GM12878 (cell line): ENCODE measurements around the gene EMX1. TPM values are rescaled to one million over a fixed set of nuclear protein-coding genes. Genes with fewer than 3 reads are reported as not detected.

Source experiments
- ATAC-seq: fragments of 200-7000 bp; cut with Tn5 transposase; 3 replicates; pipeline ENCODE4 v1.9.1; 2020; ENCODE audit warnings: mild to moderate bottlenecking, moderate library complexity
- BruUV-seq: library from RNA; stranded (reverse); fragments of 400-500 nt; replicated peaks from 2 replicates; lab custom pipeline; 2021; lab: Mats Ljungman, UMichigan
- CTCF ChIA-PET: fragments of 300-600 bp; sonication (Branson Sonifier 250); formaldehyde crosslinking; extraction: SDS; loops from one replicate; lab custom pipeline; 2021; ENCODE audit warnings: inconsistent platforms; lab: Yijun Ruan, JAX
- POLR2A ChIA-PET: fragments of 350-600 bp; formaldehyde crosslinking; extraction: SDS; loops from one replicate; lab custom pipeline; 2021; ENCODE audit warnings: inconsistent platforms; lab: Charles Lee
- RAD21 ChIA-PET: fragments of 300-600 bp; sonication (Branson Sonifier 250); formaldehyde crosslinking; loops from one replicate; lab custom pipeline; 2023; ENCODE audit warnings: antibody characterized with exemption; ENCODE audit not compliant: unreplicated experiment; lab: Charles Lee
- SMC1A ChIA-PET: fragments of 300-600 bp; sonication (Branson Sonifier 250); formaldehyde crosslinking; loops from one replicate; lab custom pipeline; 2023; ENCODE audit not compliant: unreplicated experiment, uncharacterized antibody; lab: Charles Lee
- DNase-seq: peaks from one replicate; pipeline ENCODE4 v3.0.0-alpha.2; 2011; ENCODE audit warnings: low read depth, low spot score
- FAIRE-seq: peaks from 3 replicates; lab custom pipeline; 2011; peaks lifted over from hg19 to GRCh38; lab: Jason Lieb, UNC
- H2AFZ ChIP-seq: 2 replicates; pipeline ENCODE4 v1.6.0; 2011; ENCODE audit warnings: low read depth, low read length, control low read depth; ENCODE audit not compliant: control insufficient read depth
- H3K27ac ChIP-seq: 2 replicates; pipeline ENCODE4 v1.5.1; 2011; ENCODE audit warnings: control low read depth; ENCODE audit not compliant: control insufficient read depth, insufficient read depth
- H3K27me3 ChIP-seq, 2 experiments: replicated peaks in 1 of 2; 2 replicates each; pipeline versions ENCODE4 v1.6.0 to v1.6.1; 2011; ENCODE audit warnings: low read length in 1 of 2; ENCODE audit not compliant: control insufficient read depth in 2 of 2, insufficient read depth in 2 of 2
- H3K36me3 ChIP-seq, 2 experiments: 2 replicates each; pipeline ENCODE4 v1.5.1; 2011; ENCODE audit warnings: low read length in 1 of 2; ENCODE audit not compliant: control insufficient read depth in 2 of 2, insufficient read depth in 2 of 2
- H3K4me1 ChIP-seq: 2 replicates; pipeline ENCODE4 v1.6.1; 2011; ENCODE audit warnings: mild to moderate bottlenecking, low read length, moderate library complexity, mixed read lengths; ENCODE audit not compliant: control insufficient read depth, insufficient read depth
- H3K4me2 ChIP-seq: 2 replicates; pipeline ENCODE4 v1.6.0; 2011; ENCODE audit warnings: control low read depth; ENCODE audit not compliant: control insufficient read depth, insufficient read depth
- H3K4me3 ChIP-seq: fragments of 200-600 bp; sonication (generic); 2 replicates; pipeline ENCODE4 v1.5.1; 2016
- H3K79me2 ChIP-seq: 2 replicates; pipeline ENCODE4 v1.6.0; 2011; ENCODE audit warnings: low read length; ENCODE audit not compliant: control insufficient read depth, insufficient read depth
- H3K9ac ChIP-seq: 2 replicates; pipeline ENCODE4 v1.8.0; 2011; ENCODE audit warnings: low read length, control low read depth, mixed read lengths; ENCODE audit not compliant: control insufficient read depth, insufficient read depth
- H3K9me3 ChIP-seq: replicated peaks from 3 replicates; pipeline ENCODE4 v1.5.1; 2011; ENCODE audit warnings: mild to moderate bottlenecking, low read length; ENCODE audit not compliant: control insufficient read depth, insufficient read depth
- H4K20me1 ChIP-seq: 2 replicates; pipeline ENCODE4 v1.6.0; 2011; ENCODE audit not compliant: control insufficient read depth, insufficient read depth
- ASH2L ChIP-seq: fragments of 300-600, 200-600 bp; sonication (generic); IDR thresholded peaks from 2 replicates; pipeline ENCODE4 v1.6.1; 2017; ENCODE audit warnings: low read depth, mild to moderate bottlenecking, borderline replicate concordance
- CHD4 ChIP-seq: fragments of 200-600 bp; sonication (generic); IDR thresholded peaks from 2 replicates; pipeline ENCODE4 v1.6.1; 2016; ENCODE audit warnings: mild to moderate bottlenecking
- FOS ChIP-seq: IDR thresholded peaks from 3 replicates; pipeline ENCODE4 v1.6.1; 2011; ENCODE audit warnings: borderline replicate concordance; ENCODE audit not compliant: insufficient read length; ENCODE audit errors: extremely low read depth
- NFIC ChIP-seq: IDR thresholded peaks from 2 replicates; pipeline ENCODE4 v1.6.1; 2012; ENCODE audit warnings: low read depth, mild to moderate bottlenecking, inconsistent platforms, low read length, moderate library complexity
- RFX5 ChIP-seq: IDR thresholded peaks from 2 replicates; pipeline ENCODE4 v1.6.1; 2011; ENCODE audit warnings: low read depth, low read length, improper control_type of control experiment
- SMARCA5 ChIP-seq: fragments of 450-650 bp; IDR thresholded peaks from 2 replicates; pipeline ENCODE4 v1.6.1; 2017; ENCODE audit warnings: mild to moderate bottlenecking
- YY1 ChIP-seq: IDR thresholded peaks from 2 replicates; pipeline ENCODE4 v1.6.1; 2011; ENCODE audit warnings: low read depth, mild to moderate bottlenecking, low read length
- WGBS: methylation state at CpG from one replicate; pipeline ENCODE4 v1.1.6; 2016; ENCODE audit warnings: low lambda C conversion rate; ENCODE audit not compliant: insufficient replicate concordance, insufficient coverage; ENCODE audit errors: missing lambda C conversion rate; 5-methylcytosine and 5-hydroxymethylcytosine counted together
- in situ Hi-C: fragments of 300-500 bp; cut with MboI; formaldehyde crosslinking; loops from 9 replicates; pipeline ENCODE4 v1.14.3; 2018; ENCODE audit warnings: mixed read lengths
- intact Hi-C: fragments of 100-400 bp; cut with micrococcal nuclease; formaldehyde crosslinking; loops from one replicate; pipeline ENCODE4 v1.14.2; 2022; ENCODE audit not compliant: unreplicated experiment
- polyA plus RNA-seq, 11 experiments: library from polyadenylated mRNA; depleted of rRNA in 4 of 11; unstranded in 6 of 11; stranded (reverse) in 5 of 11; fragments of >200 nt; fragmentation: Nextera tagmentation in 4 of 11; fragmentation: Illumina TruSeq in 1 of 11; extraction: Ambion mirVana in 4 of 11; extraction: Trizol in 1 of 11; gene quantifications; 1 replicate in 1 of 11; 2 replicates in 10 of 11; pipeline versions ENCODE4 v1.2.1 to v1.2.3, GENCODE V29; 2011 to 2016; ENCODE audit warnings: inconsistent platforms in 2 of 11, missing spikeins in 2 of 11, low read depth in 1 of 11
- total RNA-seq, 4 experiments: library from RNA; depleted of rRNA in 3 of 4; stranded (reverse); fragments of >200 nt in 3 of 4; fragmentation: Illumina TruSeq in 1 of 4; extraction: Trizol in 1 of 4; gene quantifications; 2 replicates each; pipeline versions ENCODE4 v1.2.1 to v1.2.3, GENCODE V29; 2013 to 2021
- TF ChIP-seq, protein P1 (sequence below): fragments of 450-650 bp; IDR thresholded peaks from 2 replicates; pipeline ENCODE4 v1.6.1; 2018; ENCODE audit warnings: borderline replicate concordance, mild to moderate bottlenecking; ENCODE audit not compliant: partially characterized antibody
- TF ChIP-seq, protein P2 (sequence below): IDR thresholded peaks from 2 replicates; pipeline ENCODE4 v1.6.1; 2011; ENCODE audit warnings: borderline replicate concordance, low read depth, mild to moderate bottlenecking, moderate library complexity, low read length; ENCODE audit not compliant: insufficient read depth, poor library complexity, severe bottlenecking
- TF ChIP-seq, protein P3 (sequence below): fragments of 450-650 bp; IDR thresholded peaks from 2 replicates; pipeline ENCODE4 v1.6.1; 2016; ENCODE audit warnings: mild to moderate bottlenecking, moderate library complexity, borderline replicate concordance

Gene EMX1
- total and polyA plus RNA-seq, 10 of the 15 experiments (the other 5 are each of a cell fraction or from before 2014, with no cell fraction given) = 0.07 to 5.1 (median 1.2) TPM; not detected in 1

DNA sequence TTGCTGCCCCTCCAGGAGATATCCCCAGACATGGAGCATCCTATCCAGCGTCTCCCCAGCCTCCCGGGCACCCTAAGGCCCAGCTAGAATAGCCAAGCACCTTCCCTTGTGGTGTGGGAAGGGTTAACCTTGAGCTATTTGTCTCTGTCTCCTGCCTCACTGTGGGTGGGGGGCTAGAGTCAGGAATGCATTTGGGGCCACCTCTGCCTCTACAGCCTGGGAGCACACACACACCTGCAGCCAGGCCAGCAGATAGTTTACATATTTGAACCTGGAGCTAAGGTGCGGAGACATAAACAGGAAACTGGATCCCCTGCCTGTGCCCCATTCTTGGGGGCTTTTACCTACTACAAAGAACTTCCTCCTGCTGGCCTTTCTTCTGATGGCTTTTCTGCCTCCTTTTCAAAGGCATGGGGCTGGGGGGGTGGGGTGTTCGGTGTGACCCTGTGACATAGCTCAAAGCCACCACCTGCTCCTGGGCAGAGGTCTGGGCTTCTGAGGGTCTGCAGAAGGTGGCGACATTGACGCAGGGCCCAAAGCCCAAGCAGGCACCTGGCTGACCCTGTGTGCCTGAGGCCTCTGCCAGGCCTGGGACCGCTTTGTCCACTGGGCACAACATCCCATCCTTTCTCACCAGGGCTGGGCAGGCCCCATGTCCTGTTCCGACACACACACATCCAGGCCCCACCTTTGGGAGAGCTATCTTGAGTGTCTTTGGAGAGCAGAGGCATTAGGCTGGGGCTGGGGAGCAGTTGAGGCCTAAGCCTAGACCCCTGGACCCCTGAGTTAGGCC is 34.2 kb downstream of the EMX1 start (continued):
- TF ChIP-seq FOS (no peak), SMARCA5 (no peak), ASH2L (no peak), CHD4 (no peak)

DNA sequence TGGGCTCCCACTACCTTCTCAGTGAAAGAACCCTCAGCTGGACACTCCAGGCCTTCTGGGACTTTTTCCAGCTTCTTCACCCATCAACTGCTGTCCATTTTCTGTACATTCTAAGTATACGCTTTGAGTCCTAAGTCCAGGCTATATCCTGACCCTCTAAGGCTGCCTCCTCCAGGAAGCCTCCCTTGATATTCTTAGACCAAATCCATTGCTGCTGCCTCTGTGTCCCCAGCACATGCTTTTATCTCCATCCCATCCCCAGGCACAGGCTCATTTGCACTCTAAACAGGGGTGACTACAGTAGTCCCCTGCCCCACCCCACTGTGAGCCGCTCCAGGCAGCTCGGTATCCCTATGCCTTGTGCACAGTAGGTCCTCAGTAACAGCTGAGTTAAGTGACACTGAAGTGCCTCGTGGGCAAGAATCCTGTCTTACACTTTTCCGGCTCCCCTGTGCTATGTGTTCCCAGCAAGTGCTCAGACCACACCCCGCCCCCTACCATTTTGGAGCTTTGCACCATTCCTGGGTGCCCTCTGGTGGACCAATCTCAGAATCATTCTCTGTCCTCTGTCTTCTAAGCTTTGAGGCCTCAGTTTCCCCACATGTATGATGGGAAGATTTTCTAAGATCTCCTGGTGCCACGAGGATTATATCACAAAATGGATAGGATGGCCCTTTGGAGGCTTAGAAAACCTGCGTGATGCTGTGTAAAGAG is 34.9 kb downstream of the EMX1 start:
- H3K9me3 ChIP-seq = no peaks in the 10 kb centered on the region
- FAIRE-seq (no peak), DNase-seq (no peak), ATAC-seq (no peak)
- H3K4me3 ChIP-seq = no peak overlapping the region
- H3K79me2 ChIP-seq = no peaks in the 10 kb centered on the region
- no peaks in the 10 kb centered on the region for H3K27me3 ChIP-seq
- H2AFZ ChIP-seq = no peak overlapping the region
- H3K9ac ChIP-seq = no peak overlapping the region
- CTCF ChIA-PET = interaction anchor here (1.8 to 5.0 kb wide), 2 partner anchors 21 to 58 kb away, joined by 5 to 62 read pairs; no protein-coding TSS in a partner anchor
- RAD21 ChIA-PET = interaction anchor here (1.1 to 3.3 kb wide), 2 partner anchors 59 to 61 kb away, joined by 3 to 16 read pairs; no protein-coding TSS in a partner anchor
- no peak overlapping the region for H3K4me2 ChIP-seq
- POLR2A ChIA-PET = interaction anchor here (0.6 kb wide), 1 partner anchor 83 kb away, joined by 9 read pairs; no protein-coding TSS in a partner anchor
- SMC1A ChIA-PET = interaction anchor here (1.7 kb wide), 1 partner anchor 59 kb away, joined by 5 read pairs; no protein-coding TSS in a partner anchor
- no peaks in the 10 kb centered on the region for H4K20me1 ChIP-seq
- intact Hi-C loops (no loop called here), in situ Hi-C loops (no loop called here)
- H3K36me3 ChIP-seq = no peaks in the 10 kb centered on the region
- no TSS peak for BruUV-seq
- H3K27ac ChIP-seq = no peak overlapping the region
- no peaks in the 10 kb centered on the region for H3K4me1 ChIP-seq
- 60% methylated on average over 8 of the region's 8 CpGs for WGBS
- TF ChIP-seq, protein P1, sequence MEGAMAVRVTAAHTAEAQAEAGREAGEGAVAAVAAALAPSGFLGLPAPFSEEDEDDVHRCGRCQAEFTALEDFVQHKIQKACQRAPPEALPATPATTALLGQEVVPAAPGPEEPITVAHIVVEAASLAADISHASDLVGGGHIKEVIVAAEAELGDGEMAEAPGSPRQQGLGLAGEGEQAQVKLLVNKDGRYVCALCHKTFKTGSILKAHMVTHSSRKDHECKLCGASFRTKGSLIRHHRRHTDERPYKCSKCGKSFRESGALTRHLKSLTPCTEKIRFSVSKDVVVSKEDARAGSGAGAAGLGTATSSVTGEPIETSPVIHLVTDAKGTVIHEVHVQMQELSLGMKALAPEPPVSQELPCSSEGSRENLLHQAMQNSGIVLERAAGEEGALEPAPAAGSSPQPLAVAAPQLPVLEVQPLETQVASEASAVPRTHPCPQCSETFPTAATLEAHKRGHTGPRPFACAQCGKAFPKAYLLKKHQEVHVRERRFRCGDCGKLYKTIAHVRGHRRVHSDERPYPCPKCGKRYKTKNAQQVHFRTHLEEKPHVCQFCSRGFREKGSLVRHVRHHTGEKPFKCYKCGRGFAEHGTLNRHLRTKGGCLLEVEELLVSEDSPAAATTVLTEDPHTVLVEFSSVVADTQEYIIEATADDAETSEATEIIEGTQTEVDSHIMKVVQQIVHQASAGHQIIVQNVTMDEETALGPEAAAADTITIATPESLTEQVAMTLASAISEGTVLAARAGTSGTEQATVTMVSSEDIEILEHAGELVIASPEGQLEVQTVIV = no peak
- no peak for TF ChIP-seq NFIC
- TF ChIP-seq, protein P2, sequence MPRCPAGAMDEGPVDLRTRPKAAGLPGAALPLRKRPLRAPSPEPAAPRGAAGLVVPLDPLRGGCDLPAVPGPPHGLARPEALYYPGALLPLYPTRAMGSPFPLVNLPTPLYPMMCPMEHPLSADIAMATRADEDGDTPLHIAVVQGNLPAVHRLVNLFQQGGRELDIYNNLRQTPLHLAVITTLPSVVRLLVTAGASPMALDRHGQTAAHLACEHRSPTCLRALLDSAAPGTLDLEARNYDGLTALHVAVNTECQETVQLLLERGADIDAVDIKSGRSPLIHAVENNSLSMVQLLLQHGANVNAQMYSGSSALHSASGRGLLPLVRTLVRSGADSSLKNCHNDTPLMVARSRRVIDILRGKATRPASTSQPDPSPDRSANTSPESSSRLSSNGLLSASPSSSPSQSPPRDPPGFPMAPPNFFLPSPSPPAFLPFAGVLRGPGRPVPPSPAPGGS = no peak
- TF ChIP-seq RFX5 = no peak
- TF ChIP-seq, protein P3, sequence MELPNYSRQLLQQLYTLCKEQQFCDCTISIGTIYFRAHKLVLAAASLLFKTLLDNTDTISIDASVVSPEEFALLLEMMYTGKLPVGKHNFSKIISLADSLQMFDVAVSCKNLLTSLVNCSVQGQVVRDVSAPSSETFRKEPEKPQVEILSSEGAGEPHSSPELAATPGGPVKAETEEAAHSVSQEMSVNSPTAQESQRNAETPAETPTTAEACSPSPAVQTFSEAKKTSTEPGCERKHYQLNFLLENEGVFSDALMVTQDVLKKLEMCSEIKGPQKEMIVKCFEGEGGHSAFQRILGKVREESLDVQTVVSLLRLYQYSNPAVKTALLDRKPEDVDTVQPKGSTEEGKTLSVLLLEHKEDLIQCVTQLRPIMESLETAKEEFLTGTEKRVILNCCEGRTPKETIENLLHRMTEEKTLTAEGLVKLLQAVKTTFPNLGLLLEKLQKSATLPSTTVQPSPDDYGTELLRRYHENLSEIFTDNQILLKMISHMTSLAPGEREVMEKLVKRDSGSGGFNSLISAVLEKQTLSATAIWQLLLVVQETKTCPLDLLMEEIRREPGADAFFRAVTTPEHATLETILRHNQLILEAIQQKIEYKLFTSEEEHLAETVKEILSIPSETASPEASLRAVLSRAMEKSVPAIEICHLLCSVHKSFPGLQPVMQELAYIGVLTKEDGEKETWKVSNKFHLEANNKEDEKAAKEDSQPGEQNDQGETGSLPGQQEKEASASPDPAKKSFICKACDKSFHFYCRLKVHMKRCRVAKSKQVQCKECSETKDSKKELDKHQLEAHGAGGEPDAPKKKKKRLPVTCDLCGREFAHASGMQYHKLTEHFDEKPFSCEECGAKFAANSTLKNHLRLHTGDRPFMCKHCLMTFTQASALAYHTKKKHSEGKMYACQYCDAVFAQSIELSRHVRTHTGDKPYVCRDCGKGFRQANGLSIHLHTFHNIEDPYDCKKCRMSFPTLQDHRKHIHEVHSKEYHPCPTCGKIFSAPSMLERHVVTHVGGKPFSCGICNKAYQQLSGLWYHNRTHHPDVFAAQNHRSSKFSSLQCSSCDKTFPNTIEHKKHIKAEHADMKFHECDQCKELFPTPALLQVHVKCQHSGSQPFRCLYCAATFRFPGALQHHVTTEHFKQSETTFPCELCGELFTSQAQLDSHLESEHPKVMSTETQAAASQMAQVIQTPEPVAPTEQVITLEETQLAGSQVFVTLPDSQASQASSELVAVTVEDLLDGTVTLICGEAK = no peak
- TF ChIP-seq YY1 = no peak
